H7 (cell line): ENCODE data around the gene MED15. TPM values are rescaled to one million over a fixed set of nuclear protein-coding genes. Genes with fewer than 3 reads are reported as not detected.

Experiments
- DNase-seq: peaks from one replicate; pipeline ENCODE4 v3.0.0; 2012
- H3K27me3 ChIP-seq: 2 replicates; pipeline ENCODE4 v1.6.0; 2011; ENCODE audit warnings: mild to moderate bottlenecking, low read length; ENCODE audit not compliant: control insufficient read depth, insufficient read depth
- H3K36me3 ChIP-seq: replicated peaks from 2 replicates; pipeline ENCODE4 v1.5.1; 2011; ENCODE audit warnings: low read length; ENCODE audit not compliant: control insufficient read depth, insufficient read depth
- H3K4me3 ChIP-seq: 2 replicates; pipeline ENCODE4 v1.5.1; 2011; ENCODE audit warnings: low read depth, mild to moderate bottlenecking, control low read depth, low read length, moderate library complexity; ENCODE audit not compliant: insufficient read depth
- total RNA-seq: library from RNA; depleted of rRNA; stranded (reverse); fragments of >200 nt; shearing (Covaris generic); gene quantifications from 2 replicates; pipeline ENCODE4 v1.2.3, GENCODE V29; 2014; rRNA removed

Gene MED15
- total RNA-seq, 1 experiment from 2014 or later, result 24.4 TPM

- Histone ChIP-seq H3K36me3 (no peaks in the 10 kb centered on the region), H3K27me3 (no peaks in the 10 kb centered on the region), H3K4me3 (no peak overlapping the region)
- no peak for DNase-seq
Measured at GRCh38 chr22:20632518-20632917, 125.1 kb downstream of the MED15 start.

- no peak for DNase-seq
- Histone ChIP-seq H3K27me3 (no peaks in the 10 kb centered on the region), H3K4me3 (no peak overlapping the region), H3K36me3 (no peaks in the 10 kb centered on the region)
Measured at GRCh38 chr22:20634560-20635226, 127.3 kb downstream of the MED15 start.

GRCh38 chr22:20635227-20635591, 127.8 kb downstream of the MED15 start:
- no peak for DNase-seq
- Histone ChIP-seq H3K4me3 (no peak overlapping the region), H3K27me3 (no peaks in the 10 kb centered on the region), H3K36me3 (no peaks in the 10 kb centered on the region)

- DNase-seq, result no peak
- no peaks in the 10 kb centered on the region for H3K36me3 ChIP-seq
- H3K4me3 ChIP-seq, result no peak overlapping the region
- no peaks in the 10 kb centered on the region for H3K27me3 ChIP-seq
Measured at GRCh38 chr22:20636075-20636812, 128.8 kb downstream of the MED15 start.

GRCh38 chr22:20636945-20637344, 129.5 kb downstream of the MED15 start:
- H3K27me3 ChIP-seq, result no peaks in the 10 kb centered on the region
- peak; percentile 7 for DNase-seq
- H3K4me3 ChIP-seq, result no peak overlapping the region
- no peaks in the 10 kb centered on the region for H3K36me3 ChIP-seq

Other genes with a start within 250 kb of the MED15 start
- gene RTN4R, start 239.3 kb upstream of the MED15 start, total RNA-seq, result 28.3 and 30.4 TPM in 2 replicates
- 78.3 and 115 TPM in 2 replicates for gene DGCR6L, start 187.6 kb upstream of the MED15 start, total RNA-seq
- gene ZNF74, start 113.5 kb upstream of the MED15 start, total RNA-seq, result 67.5 and 69.6 TPM in 2 replicates
- gene SCARF2, start 69.8 kb upstream of the MED15 start, total RNA-seq, result 11.5 and 15.0 TPM in 2 replicates
- 21.4 and 28.9 TPM in 2 replicates for gene KLHL22, start 11.8 kb upstream of the MED15 start, total RNA-seq